ENCODE results near the gene ERN1.
"Not testable (repeated sequence)": the region's sequence is repeated elsewhere in the genome, so short reads cannot be mapped to it uniquely, and the experiment has no call there.

The ERN1 gene

DNA sequence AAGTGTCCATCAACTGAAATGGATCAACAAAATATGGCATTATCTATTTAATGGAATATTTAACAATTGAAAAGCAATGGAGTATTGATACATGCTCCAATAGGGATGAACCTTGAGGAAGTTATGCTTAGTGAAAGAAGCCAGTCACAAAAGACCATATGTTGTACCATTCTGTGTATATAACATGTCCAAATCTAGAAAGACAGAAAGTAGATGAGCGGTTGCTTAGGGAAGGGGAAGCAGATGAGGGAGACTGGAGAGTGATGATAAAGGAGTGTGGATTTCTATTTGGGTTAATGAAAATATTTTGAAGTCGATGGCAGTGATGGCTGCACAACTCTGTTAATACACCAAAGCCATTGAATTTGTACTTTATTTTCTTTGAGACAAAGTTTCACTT lies 8.5 kb upstream of the ERN1 start:
- DNase-seq (ENCODE audit: low read depth in 2 of 2): no peak

DNA sequence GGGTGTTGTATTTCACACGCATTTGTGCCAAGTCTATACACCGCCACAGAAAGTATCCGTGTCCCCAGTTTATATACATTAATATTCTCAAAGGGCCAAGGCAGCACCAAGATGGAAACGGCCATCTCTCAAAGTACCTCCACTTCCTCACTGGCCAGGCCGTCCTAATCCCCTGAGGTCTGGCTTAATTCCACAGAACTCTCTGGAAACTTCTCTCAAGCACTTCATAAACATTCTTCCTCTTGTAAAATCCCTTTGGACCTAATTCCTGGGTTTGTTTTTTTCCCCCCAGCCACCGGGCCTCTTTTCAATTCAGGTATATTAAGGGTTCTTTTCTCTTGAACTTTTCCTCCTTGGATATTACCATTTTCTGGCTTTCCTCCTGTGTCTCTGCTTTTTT lies 5.1 kb upstream of the ERN1 start:
- DNase-seq (ENCODE audit: low read depth in 2 of 2): no peak

DNA sequence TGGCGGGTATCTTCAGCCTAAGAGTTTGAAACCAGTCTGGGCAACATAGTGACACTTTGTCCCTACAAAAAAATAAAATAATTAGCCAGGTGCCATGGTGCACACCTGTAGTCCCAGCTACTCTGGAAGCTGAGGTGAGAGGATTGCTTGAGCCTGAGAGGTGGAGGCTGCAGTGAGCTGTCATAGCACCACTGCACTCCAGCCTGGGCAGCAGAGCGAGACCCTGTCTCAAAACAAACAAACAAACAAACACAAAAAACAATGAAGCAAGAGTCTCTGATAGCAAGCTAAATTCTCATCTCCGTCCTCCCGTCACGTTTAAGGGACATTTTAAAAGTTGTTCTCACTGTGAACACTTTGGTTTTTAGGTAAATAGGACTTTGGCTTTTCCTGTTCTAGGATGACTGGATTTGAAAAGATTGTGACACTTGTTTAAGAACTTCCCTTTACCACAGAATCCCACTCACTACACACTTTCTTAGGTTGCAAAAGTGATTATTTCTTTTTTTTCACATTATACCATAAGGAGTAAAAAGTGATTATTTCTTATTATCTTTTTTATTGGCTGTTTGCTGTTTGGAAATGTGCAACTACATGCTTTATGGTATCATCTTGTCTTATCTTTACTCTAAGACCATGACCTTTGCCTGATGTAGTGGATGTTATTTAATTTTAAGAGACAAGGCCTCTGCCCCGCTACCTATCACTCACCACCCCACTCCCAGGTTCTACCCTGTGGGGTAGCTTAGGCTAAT lies 4.4 kb upstream of the ERN1 start:
- DNase-seq (ENCODE audit: low read depth in 2 of 2): no peak

DNA sequence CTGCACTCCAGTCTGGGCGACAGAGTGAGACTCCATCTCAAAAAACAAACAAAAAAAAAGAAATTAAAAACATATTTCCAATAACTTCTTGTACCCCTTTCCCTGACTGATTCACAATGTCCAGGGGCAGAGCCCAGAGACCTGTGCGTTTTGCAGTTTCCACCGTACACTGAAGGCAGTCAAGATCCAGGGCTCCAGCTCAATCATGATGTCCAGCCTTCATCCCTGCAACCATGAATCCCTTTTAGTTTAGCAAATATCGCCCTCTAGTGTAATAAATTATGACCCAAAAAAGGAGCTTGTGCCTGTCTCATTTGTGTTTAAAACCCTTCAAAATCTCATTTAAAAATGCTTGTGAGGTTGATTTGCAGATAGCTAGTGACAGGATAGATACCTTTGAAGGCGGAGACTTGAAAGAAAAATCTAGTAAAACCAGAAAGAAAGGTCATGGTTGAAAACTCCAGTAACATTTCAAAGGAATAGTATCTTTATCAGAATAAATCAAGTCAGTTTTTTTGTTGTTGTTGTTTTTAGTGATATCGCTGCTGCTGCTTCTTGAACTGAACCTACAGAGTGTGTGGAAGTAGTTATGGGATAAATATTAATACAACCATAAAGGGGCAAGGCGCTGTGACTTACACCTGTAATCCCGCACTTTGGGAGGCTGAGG lies 3.7 kb upstream of the ERN1 start:
- DNase-seq (ENCODE audit: low read depth in 2 of 2): no peak

DNA sequence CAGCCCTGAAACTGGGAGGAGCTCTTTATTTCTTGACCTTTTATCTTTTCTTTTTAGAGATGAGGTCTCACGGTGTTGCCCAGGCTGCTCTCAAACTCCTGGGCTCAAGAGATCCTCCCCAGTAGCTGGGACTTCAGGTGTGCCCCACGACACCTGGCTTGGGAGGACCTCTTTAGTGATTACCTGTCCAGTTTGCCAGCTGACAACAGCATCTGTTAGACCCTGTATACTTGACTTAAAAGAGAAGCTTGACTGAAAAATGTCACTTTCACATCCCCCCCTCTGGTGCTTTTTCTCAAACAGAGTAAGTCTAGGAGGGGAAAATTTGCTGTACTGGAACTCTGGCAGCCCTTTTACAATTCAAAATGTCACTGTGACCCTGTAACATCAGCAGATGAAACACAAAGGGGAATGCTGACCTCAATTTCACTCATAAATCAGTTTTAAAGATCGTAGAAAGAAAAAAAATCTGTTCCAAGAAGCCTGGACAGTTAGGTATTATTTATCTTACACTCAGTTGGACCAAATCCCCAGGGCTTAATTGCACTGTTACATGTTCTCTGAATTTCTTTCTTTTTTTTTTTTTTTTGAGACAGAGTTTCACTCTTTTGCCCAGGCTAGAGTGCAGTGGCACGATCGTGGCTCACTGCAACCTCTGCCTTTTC lies 1.8 kb upstream of the ERN1 start:
- DNase-seq (ENCODE audit: low read depth in 2 of 2): no peak

DNA sequence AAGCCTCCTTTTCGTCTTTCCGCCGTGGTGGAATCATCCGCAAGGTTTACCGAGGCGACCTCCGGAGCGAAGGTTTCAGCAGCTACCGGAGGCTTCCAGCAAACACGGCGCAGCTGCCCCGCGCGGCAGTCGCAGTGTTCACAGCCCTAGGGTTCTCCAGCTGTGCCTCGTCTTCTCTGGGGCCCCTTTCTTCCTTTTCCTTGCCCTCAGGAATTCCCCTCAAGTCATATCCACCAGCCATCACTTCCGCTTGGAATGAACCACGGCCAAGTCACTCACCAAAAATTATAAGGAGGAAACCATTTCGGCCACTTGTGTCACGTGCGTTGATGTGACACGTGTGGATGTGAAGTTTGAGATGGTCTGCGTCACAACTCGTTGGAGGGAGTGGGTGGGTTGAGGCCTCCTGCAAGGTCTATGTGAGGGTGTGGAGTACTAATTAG lies 636 bp upstream of the ERN1 start:
- peak in 1 of 2 donors; percentile 68 for DNase-seq (ENCODE audit: low read depth in 2 of 2)

DNA sequence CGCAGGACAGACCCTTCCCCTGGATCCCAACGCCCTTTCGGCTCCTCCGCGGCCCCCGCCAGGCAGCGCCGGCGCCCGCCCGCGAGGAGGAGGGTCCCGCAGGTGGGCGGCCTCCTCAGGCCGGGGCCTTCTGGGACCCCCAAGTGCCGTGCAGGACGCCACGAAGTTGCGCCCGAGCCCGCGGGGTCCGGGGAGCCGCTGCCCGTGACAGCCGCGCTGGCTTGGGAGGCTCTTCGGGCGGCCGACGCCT lies 504 bp downstream of the ERN1 start:
- DNase-seq (ENCODE audit: low read depth in 2 of 2): no peak

DNA sequence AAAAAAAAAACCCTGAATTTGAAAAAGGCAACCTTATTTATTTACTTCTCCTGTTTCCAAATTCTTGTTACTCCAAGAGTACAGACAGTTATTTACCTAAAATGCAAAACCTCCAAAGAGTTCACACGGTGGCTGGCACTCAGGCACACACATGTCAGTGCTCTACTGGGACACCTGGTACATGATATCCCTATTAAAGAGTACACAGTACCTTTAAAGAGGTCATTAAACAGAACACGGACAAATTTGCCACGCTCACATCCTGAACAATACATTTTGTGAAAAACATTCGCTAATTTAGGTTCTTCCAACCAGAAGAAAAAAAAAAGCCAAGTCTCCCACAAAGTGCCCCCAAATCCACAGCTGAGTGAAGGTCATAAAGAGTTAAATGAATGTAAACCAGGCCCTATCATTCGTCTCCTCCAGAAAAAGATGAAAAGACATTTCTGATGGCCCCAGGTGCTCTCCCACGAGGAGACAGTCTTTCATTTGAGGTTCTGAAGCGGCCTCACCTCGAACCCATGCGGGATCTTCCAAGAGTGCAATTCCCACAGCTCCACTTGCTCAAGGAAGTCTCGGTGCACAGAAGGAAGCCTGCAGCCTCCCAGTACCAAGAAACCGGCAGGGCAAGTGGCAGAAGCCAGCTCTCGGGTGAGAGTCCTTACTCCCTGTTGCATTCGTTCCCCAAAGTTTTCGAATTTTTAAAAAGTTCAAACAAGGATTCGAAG lies 993 bp downstream of the ERN1 start:
- DNase-seq (ENCODE audit: low read depth in 2 of 2): no peak

DNA sequence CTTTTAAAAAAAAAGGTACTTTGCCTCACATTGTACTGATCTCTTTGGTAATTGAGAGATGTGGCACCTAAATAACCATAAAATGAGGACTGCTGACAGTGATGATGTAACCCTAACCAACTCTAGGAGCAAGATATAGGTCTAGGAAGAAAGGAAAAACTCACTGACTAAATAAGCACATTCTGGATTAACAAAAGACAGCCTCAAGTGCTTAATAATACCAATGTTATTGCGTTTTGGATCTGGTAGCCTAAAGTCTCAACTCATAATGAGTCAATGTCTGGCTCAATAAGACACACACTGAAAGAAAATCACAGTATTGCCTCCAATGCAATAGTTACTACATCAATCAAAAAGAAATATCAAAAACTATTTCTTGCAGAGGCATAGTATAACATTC lies 3.0 kb downstream of the ERN1 start:
- no peak for DNase-seq (ENCODE audit: low read depth in 2 of 2)

DNA sequence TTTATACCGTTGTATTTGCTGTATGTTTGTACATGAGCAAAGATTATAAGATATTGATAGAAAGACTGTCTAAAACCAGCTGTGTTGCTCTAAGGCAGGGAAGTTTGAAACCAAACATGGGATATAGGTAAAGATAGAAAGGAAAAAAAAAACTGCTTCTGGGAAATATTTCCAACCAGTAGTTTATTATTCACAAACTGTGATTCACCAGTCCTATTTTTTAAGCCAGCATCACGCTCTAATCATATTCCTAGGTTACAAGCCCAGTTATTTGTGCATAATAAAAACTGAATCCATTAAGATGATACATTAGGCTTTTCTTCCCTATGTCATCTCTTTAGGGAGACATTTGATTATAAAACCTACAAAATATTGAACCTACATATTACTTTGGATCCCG lies 4.0 kb downstream of the ERN1 start:
- no peak for DNase-seq (ENCODE audit: low read depth in 2 of 2)

DNA sequence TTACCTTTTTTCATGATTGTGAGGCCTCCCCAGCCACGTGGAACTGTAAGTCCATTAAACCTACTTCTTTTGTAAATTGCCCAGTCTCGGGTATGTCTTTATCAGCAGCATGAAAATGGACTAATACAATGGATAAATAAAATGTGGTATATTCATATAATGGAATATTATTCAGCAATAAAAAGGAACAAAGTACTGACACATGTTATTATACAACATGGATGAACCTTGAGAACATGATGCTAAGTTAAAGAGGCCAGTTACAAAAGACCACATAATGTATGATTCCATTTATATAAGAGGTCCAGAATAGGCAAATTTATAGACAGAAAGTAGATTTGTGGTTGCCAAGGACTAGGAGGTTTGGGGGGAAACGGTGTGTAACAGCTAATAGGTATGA lies 5.3 kb downstream of the ERN1 start:
- DNase-seq (ENCODE audit: low read depth in 2 of 2): no peak

DNA sequence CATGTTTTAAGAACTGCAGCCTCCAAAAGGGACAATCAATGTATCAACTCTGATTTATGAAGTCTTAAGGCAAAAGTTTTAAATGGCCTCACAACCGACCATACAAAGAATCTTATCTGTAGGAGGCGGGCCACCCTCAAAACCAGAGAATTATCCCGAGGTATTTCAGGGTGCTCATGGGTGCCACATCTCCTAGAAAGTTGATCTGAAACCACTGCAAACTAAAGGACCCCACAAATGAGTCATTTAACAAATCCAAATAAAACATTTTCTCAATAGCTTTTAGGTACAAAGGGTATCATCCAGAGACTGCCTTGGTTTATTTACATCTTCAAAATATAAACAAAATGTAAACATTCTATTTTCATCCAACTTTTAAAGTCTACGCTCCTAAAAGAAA lies 6.8 kb downstream of the ERN1 start:
- DNase-seq (ENCODE audit: low read depth in 2 of 2): no peak

DNA sequence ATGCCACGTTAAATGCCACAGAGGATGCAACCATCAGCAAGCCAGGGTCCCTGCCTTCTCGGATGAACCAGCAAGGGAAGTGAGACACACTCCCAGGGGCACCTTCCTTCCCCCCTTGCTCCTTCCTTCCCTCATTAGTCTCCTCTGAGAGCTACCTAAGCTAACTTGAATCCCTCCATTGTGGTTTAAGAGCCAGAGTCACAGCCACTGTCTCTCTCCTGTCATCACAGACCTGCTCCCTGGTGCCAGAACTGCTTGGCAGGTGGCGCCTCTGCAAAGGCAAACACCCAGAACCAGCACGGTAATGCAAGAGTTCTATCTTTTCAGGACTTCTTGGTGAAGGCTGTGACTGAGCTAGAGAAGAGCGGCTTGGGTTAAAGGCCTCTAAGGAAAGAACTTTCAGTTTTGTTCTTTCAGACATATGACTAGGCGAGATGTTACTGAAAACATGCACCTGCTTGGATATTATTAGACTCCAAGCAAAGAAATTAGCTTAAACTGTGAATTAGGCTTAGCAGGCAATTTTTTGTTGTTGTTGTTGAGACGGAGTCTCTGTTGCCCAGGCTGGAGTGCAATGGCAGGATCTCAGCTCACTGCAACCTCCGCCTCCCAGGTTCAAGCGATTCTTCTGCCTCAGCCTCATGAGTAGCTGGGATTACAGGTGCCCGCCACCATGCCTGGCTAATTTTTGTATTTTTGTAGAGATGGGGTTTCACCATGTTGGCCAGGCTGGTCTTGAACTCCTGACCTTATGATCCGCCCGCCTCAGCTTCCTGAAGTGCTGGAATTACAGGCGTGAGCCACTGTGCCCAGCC lies 8.8 kb downstream of the ERN1 start:
- not testable (repeated sequence) for DNase-seq (ENCODE audit: low read depth in 2 of 2)

DNA sequence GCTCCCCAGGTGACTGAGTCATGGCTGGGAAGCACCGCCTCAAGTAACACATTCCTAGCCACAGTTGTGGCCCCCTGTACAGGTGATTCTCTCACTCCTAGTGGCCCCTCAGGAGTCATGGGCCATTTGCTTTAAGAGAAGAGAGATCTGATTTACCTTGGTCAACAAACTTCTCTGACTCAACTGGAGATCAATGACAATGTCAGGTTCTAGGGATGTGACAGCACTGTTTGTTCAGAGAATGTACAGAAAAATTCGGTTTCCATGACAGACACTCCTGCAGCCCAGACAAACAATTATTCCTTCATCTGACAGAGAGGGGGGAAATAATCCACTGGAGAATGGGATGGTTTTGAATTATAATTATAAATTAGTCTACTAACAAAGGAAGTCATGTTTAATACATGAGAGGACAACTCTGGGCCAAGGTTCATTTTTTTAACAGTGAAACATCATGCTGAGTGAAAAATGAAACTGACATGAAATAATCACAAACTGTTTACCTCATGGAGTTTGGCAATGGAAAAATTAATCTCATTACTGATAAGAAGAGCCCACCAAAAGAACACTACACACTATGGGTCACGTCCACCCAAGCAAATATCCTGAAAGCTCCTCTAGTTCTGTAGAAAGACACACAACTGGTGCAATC lies 9.7 kb downstream of the ERN1 start:
- DNase-seq (ENCODE audit: low read depth in 2 of 2): no peak

DNA sequence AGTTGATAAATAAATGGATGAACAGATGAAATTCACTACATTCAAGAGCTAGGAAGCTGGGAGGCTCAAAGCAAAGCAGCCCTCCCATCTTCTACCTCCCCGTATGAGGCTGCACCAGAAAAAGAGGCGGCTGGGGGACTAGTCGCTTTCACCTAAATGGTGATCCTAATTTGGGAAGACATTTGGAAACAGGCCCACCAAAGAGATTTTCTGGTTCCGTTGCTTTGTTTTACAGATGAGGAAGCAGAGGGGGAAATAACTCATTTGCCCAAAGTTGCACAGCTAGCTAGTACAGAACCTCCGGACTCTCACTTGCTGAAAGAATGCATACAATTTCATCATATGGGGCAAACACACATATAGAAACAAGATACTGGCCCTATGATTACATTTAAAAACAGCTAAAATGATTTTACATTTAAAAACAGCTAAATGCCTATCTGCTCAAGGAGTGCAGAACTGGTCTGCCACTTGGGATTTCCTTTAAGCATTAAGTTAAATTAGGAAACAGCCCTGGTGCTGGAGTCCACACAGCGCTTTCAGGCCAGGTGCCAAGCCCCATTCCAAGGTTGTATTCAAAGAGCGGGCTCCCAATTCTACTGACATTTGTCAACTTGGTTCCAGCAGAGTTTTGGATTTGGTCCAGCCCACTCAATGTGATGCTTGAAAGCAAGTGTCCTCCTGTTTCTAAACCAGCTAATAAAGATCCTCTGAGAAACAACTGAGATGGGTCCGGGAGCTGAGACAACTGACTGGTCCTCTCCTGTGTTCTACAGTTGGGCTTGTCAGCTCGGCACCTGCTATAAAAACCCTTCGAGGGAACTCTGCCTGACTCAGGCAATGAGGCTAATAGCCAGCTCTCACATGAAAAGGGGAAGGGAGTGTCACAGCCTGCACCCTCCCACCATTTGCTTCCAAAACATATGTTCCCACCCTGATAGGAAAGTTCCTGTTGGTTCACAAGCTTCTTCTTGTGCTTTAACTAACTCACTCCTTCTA lies 11.7 kb downstream of the ERN1 start:
- no peak for DNase-seq (ENCODE audit: low read depth in 2 of 2)

DNA sequence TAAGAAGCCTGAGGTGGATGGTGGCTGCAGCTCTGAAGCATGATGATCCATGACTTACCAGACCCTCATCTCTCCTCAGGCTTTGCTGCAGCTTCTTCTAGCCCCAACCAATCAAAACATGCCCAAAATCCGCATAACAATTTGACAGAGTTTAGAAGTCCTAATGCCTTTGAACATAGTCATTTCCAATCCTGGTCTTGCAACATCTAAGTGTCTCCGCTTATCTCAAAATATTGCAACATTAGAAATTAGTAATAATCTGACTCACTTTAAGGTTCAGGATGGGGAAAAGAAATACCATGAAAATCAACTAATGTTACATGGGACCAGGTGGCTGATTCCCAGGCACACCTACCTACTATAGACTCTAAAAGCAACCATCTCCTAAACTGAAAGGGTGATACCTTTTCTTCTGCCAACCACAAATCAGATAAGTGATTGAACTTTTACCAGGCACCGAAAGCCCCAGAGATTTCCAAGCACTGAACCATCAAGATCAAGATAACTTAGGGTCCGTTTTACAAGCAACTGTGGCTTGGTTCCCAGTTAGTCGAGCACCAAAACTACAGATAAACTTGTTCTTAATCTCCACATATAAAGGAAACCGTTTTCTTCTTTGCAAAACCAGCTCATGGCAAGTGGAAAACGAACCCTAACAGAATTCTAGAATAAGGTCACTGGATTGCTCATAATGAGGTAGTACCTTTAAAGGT lies 14.0 kb downstream of the ERN1 start:
- DNase-seq (ENCODE audit: low read depth in 2 of 2): no peak

DNA sequence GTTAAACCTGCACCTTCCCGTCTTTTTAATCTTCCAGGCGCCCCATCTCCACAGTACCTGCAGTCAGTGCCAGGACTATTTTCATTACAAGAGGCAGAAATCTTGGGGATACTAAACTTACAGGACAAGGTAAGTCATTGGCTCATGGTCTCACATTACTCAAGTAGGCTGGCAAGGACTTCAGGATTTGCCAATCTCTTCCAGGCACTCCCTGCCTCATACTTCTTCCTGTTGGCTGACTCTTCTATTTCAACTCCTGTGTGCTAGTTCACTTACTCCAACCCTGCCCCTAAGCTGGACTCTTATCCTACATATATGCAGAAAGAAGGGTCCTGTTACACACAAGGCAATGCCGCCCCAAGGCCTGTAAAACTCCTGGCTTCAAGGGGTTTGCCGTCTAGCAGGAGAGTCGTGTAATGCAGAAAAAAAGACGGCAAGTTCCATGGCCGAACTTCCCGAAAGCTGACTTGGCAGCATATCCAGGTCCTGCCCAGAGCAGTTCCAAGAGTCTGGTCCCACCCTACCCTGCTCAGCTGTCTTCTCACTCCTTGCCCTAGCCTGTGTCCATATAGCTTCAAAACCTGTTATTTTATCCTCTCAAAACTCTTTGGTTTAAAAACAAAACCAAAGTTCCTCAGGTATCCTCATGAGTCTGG lies 14.8 kb downstream of the ERN1 start:
- no peak for DNase-seq (ENCODE audit: low read depth in 2 of 2)

DNA sequence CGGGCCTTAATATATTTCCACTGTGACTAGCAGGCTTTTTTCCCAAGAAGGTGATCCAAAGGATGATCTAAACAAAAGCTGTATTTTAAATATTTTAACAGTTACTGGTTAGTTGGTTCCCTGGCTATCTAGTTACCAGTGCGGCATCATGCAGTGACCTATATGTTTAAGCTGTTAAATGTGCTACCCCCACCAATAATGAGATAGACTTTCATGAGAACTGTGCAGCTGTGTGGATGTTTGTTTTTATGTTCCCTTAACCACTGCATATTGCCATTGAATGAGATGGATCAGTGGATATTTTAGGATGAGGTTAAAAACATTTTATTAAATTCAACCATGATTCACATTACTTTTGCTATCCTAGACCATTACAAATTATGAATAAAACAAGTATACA lies 16.9 kb downstream of the ERN1 start:
- DNase-seq (ENCODE audit: low read depth in 2 of 2): no peak

DNA sequence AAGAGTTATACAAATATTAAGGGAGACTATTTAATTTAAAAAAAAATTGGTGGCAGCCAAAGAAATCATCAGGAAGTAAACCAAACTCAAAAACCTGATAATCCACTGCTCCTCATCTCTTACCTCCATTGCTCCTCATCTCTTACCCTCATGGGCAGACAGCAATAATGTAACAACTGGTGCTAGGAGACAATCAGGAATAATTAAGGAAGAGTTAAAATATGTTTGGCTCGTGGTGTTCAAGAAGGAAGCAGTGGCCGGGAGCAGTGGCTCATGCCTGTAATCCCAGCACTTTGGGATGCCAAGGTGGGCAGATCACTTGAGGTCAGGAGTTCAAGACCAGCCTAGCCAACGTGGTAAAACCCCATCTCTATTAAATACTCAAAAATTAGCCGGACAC lies 18.1 kb downstream of the ERN1 start:
- no peak for DNase-seq (ENCODE audit: low read depth in 2 of 2)
